Endothelial cell of umbilical vein (primary cell): ENCODE results near the gene CDH7. TPM values are rescaled to one million over a fixed set of nuclear protein-coding genes. Genes with fewer than 3 reads are reported as not detected.

Source experiments
- BruUV-seq: library from RNA; stranded (reverse); fragments of 400-500 nt; replicated peaks from 2 replicates; lab custom pipeline; 2021; lab: Mats Ljungman, UMichigan
- CTCF ChIA-PET: fragments of 300-600, 350-600 bp; sonication (Branson Sonifier 250); formaldehyde crosslinking; loops from one replicate; lab custom pipeline; 2021; ENCODE audit warnings: antibody characterized with exemption, inconsistent platforms; lab: Charles Lee
- POLR2A ChIA-PET: fragments of 300-600, 350-600 bp; sonication (Branson Sonifier 250); formaldehyde crosslinking; loops from one replicate; lab custom pipeline; 2021; ENCODE audit warnings: antibody characterized with exemption, inconsistent platforms; lab: Charles Lee
- DNase-seq: peaks from one replicate; pipeline ENCODE4 v3.0.0-alpha.2; 2011; ENCODE audit warnings: low read depth, low spot score
- FAIRE-seq: peaks from 2 replicates; lab custom pipeline; 2011; peaks lifted over from hg19 to GRCh38; lab: Jason Lieb, UNC
- H2AFZ ChIP-seq: 2 replicates; pipeline ENCODE4 v1.6.0; 2012; ENCODE audit warnings: low read depth, low read length, control low read depth, inconsistent platforms
- H3K27ac ChIP-seq: 2 replicates; pipeline ENCODE4 v1.5.1; 2011; ENCODE audit warnings: low read depth, mild to moderate bottlenecking, control low read depth, low read length, moderate library complexity; ENCODE audit not compliant: insufficient read depth
- H3K27me3 ChIP-seq, 2 experiments: 2 replicates each; pipeline versions ENCODE4 v1.6.0 to v1.6.1; 2011; ENCODE audit warnings: low read length in 2 of 2, mixed read lengths in 1 of 2; ENCODE audit not compliant: control insufficient read depth in 2 of 2, insufficient read depth in 2 of 2
- H3K36me3 ChIP-seq, 2 experiments: 2 replicates in 1 of 2; 3 replicates in 1 of 2; pipeline ENCODE4 v1.5.1; 2011; ENCODE audit warnings: low read length in 2 of 2, mild to moderate bottlenecking in 1 of 2, moderate library complexity in 1 of 2; ENCODE audit not compliant: control insufficient read depth in 2 of 2, insufficient read depth in 2 of 2; ENCODE audit errors: extremely low read depth in 1 of 2
- H3K4me1 ChIP-seq: 3 replicates; pipeline ENCODE4 v1.5.1; 2011; ENCODE audit warnings: mild to moderate bottlenecking, low read length; ENCODE audit not compliant: control insufficient read depth, insufficient read depth; ENCODE audit errors: extremely low read depth
- H3K4me2 ChIP-seq: 2 replicates; pipeline ENCODE4 v1.6.1; 2011; ENCODE audit warnings: low read length, control low read depth, mixed read lengths; ENCODE audit not compliant: insufficient read depth
- H3K4me3 ChIP-seq, 3 experiments: fragments of 200-600 bp in 1 of 3; sonication (generic), shearing (Covaris generic) in 1 of 3; replicated peaks in 1 of 3; 2 replicates each; pipeline ENCODE4 v1.5.1; 2011 to 2016; ENCODE audit warnings: control low read depth in 3 of 3, low read length in 3 of 3, mild to moderate bottlenecking in 2 of 3, inconsistent platforms in 1 of 3, low read depth in 1 of 3, moderate library complexity in 1 of 3; ENCODE audit not compliant: insufficient read depth in 1 of 3
- H3K79me2 ChIP-seq: 2 replicates; pipeline ENCODE4 v1.6.0; 2012; ENCODE audit warnings: low read length, inconsistent platforms; ENCODE audit not compliant: control insufficient read depth, insufficient read depth
- H3K9ac ChIP-seq: replicated peaks from 2 replicates; pipeline ENCODE3; 2011; ENCODE audit warnings: low read length, control low read depth; ENCODE audit not compliant: insufficient read depth; ENCODE audit errors: extremely low read depth
- H3K9me1 ChIP-seq: replicated peaks from 3 replicates; pipeline ENCODE4 v1.6.0; 2011; ENCODE audit warnings: mild to moderate bottlenecking, low read length; ENCODE audit not compliant: control insufficient read depth, insufficient read depth; ENCODE audit errors: extremely low read depth
- H3K9me3 ChIP-seq: replicated peaks from 2 replicates; pipeline ENCODE4 v1.5.1; 2012; ENCODE audit warnings: low read length, inconsistent platforms; ENCODE audit not compliant: control insufficient read depth, insufficient read depth
- H4K20me1 ChIP-seq: replicated peaks from 2 replicates; pipeline ENCODE3; 2011; ENCODE audit warnings: mild to moderate bottlenecking, low read length; ENCODE audit not compliant: control insufficient read depth, insufficient read depth; ENCODE audit errors: extremely low read depth
- CTCF ChIP-seq, 2 donors: IDR thresholded peaks; 1 replicate in 1 of 2; 2 replicates in 1 of 2; pipeline ENCODE4 v1.5.1; 2011; ENCODE audit warnings: low read length in 2 of 2, mild to moderate bottlenecking in 2 of 2, moderate library complexity in 2 of 2, control low read depth in 1 of 2, inconsistent platforms in 1 of 2, low read depth in 1 of 2; ENCODE audit not compliant: insufficient read depth in 1 of 2; ENCODE audit errors: extremely low read depth in 1 of 2
- EZH2 ChIP-seq: IDR thresholded peaks from 2 replicates; pipeline ENCODE4 v1.6.1; 2012; ENCODE audit warnings: borderline replicate concordance, low read depth, mild to moderate bottlenecking, moderate library complexity, low read length, inconsistent platforms; ENCODE audit not compliant: severe bottlenecking
- FOS ChIP-seq: IDR thresholded peaks from 2 replicates; pipeline ENCODE4 v1.6.1; 2011; ENCODE audit warnings: mild to moderate bottlenecking, low read length, moderate library complexity, borderline replicate concordance; ENCODE audit not compliant: insufficient read depth
- GATA2 ChIP-seq: IDR thresholded peaks from 2 replicates; pipeline ENCODE4 v1.7.0; 2011; ENCODE audit warnings: low read depth, mild to moderate bottlenecking, moderate library complexity, mixed read lengths, low read length; ENCODE audit not compliant: insufficient read length, insufficient read depth
- MAX ChIP-seq: IDR thresholded peaks from 2 replicates; pipeline ENCODE4 v1.6.1; 2011; ENCODE audit not compliant: insufficient read depth, insufficient read length
- MYC ChIP-seq: IDR thresholded peaks from one replicate; pipeline ENCODE4 v1.6.1; 2011; ENCODE audit warnings: mild to moderate bottlenecking, low read depth, low read length
- POLR2A ChIP-seq: IDR thresholded peaks from 2 replicates; pipeline ENCODE4 v1.6.1; 2012; ENCODE audit warnings: low read depth, mild to moderate bottlenecking, control low read depth, low read length
- POLR2AphosphoS5 ChIP-seq: IDR thresholded peaks from 2 replicates; pipeline ENCODE4 v1.6.1; 2012; ENCODE audit warnings: low read depth, mild to moderate bottlenecking, control low read depth, low read length, moderate library complexity; ENCODE audit not compliant: insufficient read depth
- dilution Hi-C: fragments of 300-500 bp; cut with MboI; formaldehyde crosslinking; loops from one replicate; pipeline ENCODE4 v1.15.0; 2019; ENCODE audit warnings: low sequenced_read_pairs; ENCODE audit not compliant: extremely low pct_ligation_motif_present
- intact Hi-C: fragments of 100-400 bp; cut with micrococcal nuclease; formaldehyde crosslinking; loops from one replicate; pipeline ENCODE4 v1.10.0; 2022
- polyA plus RNA-seq, 4 experiments: library from polyadenylated mRNA; depleted of rRNA in 3 of 4; stranded (reverse) in 3 of 4; unstranded in 1 of 4; fragments of >200 nt; gene quantifications; 2 replicates each; pipeline versions ENCODE4 v1.2.1 to v1.2.3, GENCODE V29; 2011 to 2012; ENCODE audit warnings: missing spikeins in 1 of 4
- total RNA-seq: library from RNA; stranded (reverse); gene quantifications from 2 replicates; pipeline ENCODE4 v1.2.3, GENCODE V29; 2021

The CDH7 gene
- total and polyA plus RNA-seq, 2 donors (not counting 3 experiments of a cell fraction or from before 2014, with no cell fraction given), result not detected

- Histone ChIP-seq H3K27me3 (no peaks in the 10 kb centered on the region), H3K9me3 (no peaks in the 10 kb centered on the region), H3K9me1 (no peaks in the 10 kb centered on the region), H3K27ac (no peak overlapping the region), H3K36me3 (no peaks in the 10 kb centered on the region), H3K4me2 (no peak overlapping the region), H2AFZ (no peak overlapping the region), H3K4me3 (no peak overlapping the region), H4K20me1 (no peaks in the 10 kb centered on the region), H3K79me2 (no peaks in the 10 kb centered on the region), H3K9ac (no peak overlapping the region), H3K4me1 (no peaks in the 10 kb centered on the region)
- no peak for DNase-seq
- TF ChIP-seq POLR2AphosphoS5 (no peak), CTCF (IDR thresholded peaks at IDR 0.05; ENCODE audit: extremely low read depth in 1 of 2, insufficient read depth in 1 of 2, low read depth in 1 of 2, low read length in 2 of 2) (no peak), GATA2 (no peak)
- dilution Hi-C loops, result no loop called here
- no TSS peak for BruUV-seq
- intact Hi-C loops, result no loop called here
- CTCF ChIA-PET, result no interaction called here
- POLR2A ChIA-PET, result no interaction called here
- FAIRE-seq, result no peak
These were observed 125.5 kb downstream of the CDH7 start for GRCh38 chr18:65876310-65876709.

- no peaks in the 10 kb centered on the region for H3K9me1 ChIP-seq
- no peaks in the 10 kb centered on the region for H3K36me3 ChIP-seq
- POLR2A ChIA-PET, result no interaction called here
- H4K20me1 ChIP-seq, result no peaks in the 10 kb centered on the region
- FAIRE-seq (no peak), DNase-seq (no peak)
- H3K4me1 ChIP-seq, result no peaks in the 10 kb centered on the region
- dilution Hi-C loops, result no loop called here
- CTCF ChIA-PET, result no interaction called here
- intact Hi-C loops, result no loop called here
- TF ChIP-seq CTCF (IDR thresholded peaks at IDR 0.05; ENCODE audit: extremely low read depth in 1 of 2, insufficient read depth in 1 of 2, low read depth in 1 of 2, low read length in 2 of 2), result no peak
- no peak for TF ChIP-seq EZH2
- no peak for TF ChIP-seq POLR2A
- TF ChIP-seq MYC, result no peak
- no peak for TF ChIP-seq FOS
- TF ChIP-seq MAX, result no peak
- no peak overlapping the region for H3K9ac ChIP-seq
- H2AFZ ChIP-seq, result no peak overlapping the region
- H3K9me3 ChIP-seq, result no peaks in the 10 kb centered on the region
- no TSS peak for BruUV-seq
- no peak overlapping the region for H3K4me2 ChIP-seq
- no peak overlapping the region for H3K4me3 ChIP-seq
- no peaks in the 10 kb centered on the region for H3K27me3 ChIP-seq
- no peaks in the 10 kb centered on the region for H3K79me2 ChIP-seq
- H3K27ac ChIP-seq, result no peak overlapping the region
These were observed 146.5 kb downstream of the CDH7 start for GRCh38 chr18:65897292-65897691.
